GM20431 (cell line): ENCODE measurements around the gene ZCCHC2.

Experiments used
- in situ Hi-C: fragments of 300-500 bp; cut with MseI, MboI; formaldehyde crosslinking; loops from one replicate; pipeline ENCODE4 v1.15.0; 2020; ENCODE audit warnings: low sequenced_read_pairs; ENCODE audit not compliant: unreplicated experiment

ZCCHC2 gene

DNA sequence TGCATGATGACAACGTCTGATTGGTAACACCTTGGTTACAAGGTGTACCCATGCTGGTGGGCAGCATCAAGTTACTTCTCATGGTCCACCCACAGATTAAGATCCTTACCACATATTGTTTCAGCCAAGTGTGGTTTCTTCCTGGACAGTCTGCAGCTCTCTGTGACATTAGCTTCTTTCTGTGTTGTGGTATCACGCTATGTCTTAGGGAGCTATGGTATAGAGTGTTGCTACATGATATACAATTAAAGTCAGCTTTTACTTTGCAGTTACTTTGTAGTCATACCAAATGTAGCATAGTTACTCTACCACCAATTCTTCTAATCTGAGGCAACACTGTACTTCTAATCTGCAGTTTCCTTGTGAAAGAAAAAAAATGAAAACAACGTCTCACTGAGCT, 48.8 kb downstream of the ZCCHC2 start:
- in situ Hi-C loops, result no loop called here

DNA sequence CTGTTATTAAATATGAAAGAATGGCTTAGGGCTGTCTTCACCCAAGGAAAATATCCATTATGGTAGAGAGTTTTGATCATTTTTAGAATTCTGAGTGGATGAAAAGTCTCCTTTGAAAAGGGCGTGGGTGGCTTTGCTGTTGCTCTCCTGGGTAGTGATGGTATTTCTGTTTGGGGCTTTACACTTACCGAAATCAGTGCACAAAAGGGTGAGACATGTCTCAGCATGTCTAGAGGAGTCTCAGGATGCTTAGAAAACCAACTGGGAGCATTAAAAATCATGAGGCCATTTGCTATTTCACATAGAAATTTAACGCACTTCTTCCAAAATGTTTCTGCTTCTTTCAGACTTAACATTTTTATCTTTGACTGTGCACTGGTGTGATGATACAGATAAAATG, 49.6 kb downstream of the ZCCHC2 start:
- in situ Hi-C loops, result no loop called here

DNA sequence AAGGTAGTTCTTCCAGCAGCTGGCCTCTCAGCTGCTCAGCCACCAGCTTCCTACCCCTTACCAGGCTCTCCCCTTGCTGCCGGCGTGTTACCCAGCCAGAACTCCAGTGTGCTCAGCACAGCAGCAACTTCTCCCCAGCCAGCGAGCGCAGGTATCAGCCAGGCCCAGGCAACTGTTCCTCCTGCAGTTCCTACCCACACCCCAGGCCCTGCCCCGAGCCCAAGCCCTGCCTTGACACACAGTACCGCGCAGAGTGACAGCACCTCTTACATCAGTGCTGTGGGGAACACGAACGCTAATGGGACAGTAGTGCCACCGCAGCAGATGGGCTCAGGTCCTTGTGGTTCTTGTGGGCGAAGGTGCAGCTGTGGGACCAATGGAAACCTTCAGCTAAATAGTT, 52.0 kb downstream of the ZCCHC2 start:
- in situ Hi-C loops, result loop anchor here (25.0 kb wide), 1 partner anchor 413 kb away; no protein-coding TSS in a partner anchor

DNA sequence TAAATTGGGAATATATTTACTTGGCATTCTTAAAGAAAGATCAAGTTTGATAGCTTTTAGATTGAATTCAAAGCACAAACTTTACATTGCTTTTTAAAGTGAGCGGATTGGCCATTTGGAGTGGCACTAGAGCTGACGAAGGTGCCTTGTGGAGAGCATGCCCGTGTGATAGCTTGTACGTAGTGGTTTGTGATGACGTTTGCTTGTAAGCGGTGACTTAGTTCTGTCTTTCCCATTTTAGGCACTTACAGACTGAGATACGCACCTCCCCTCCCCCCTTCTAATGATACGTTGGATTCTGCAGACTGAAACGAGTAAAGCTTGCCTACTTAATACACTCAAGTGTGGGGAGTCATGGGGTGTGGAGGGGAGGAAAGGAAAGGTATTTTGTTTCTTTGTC, 53.4 kb downstream of the ZCCHC2 start:
- in situ Hi-C loops, result loop anchor here (25.0 kb wide), 1 partner anchor 411 kb away; no protein-coding TSS in a partner anchor

DNA sequence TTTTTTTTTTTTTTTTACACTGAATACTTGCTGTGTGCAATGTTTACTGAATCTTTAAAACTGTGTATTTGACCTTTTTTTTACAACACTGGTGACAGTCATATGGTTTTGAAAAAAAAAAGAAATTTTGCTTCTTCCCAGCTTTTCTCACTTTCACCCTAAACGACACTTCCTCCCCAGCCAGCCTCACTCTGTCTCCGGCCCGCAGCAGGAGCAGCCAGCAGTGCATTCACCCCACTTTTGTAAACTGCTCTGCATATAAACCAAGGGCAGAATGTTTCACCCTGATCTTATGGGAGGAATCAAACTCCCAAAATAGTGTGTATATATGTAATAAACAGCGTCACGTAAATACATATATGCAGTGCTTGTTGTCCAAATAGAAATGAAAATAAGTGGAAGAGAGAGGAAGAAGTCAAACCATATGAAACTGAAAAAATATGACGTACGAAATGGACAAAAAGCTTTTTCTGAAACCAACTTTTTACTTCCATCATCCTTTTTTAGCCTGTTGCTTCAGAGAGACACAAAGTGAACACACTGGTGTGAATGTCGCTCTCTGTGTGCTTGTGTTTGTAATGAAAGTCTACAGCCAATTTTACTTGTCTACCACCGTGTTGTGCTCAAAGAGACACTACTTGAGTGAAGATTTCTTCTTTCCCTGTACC, 54.2 kb downstream of the ZCCHC2 start:
- in situ Hi-C loops, result loop anchor here (25.0 kb wide), 1 partner anchor 410 kb away; no protein-coding TSS in a partner anchor

DNA sequence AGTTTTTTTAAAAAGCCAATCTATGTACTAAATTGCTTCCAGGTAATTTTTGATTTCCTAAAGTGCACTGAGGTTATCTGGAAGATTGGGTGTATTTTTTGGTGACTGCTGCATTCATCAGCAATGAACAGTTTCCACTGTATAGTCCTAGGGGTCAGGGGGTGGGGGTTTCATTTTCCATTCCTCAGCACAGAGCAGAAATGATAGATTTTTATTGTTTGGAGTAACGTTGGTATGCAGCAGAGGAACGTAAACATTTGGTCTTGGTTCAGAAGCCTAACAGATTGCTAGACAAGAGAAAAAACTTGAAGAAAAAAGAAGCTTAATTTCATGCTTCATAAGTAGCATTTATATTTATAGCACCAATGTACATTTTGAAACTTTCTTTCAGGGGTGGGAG, 54.9 kb downstream of the ZCCHC2 start:
- in situ Hi-C loops, result loop anchor here (25.0 kb wide), 1 partner anchor 410 kb away; no protein-coding TSS in a partner anchor

DNA sequence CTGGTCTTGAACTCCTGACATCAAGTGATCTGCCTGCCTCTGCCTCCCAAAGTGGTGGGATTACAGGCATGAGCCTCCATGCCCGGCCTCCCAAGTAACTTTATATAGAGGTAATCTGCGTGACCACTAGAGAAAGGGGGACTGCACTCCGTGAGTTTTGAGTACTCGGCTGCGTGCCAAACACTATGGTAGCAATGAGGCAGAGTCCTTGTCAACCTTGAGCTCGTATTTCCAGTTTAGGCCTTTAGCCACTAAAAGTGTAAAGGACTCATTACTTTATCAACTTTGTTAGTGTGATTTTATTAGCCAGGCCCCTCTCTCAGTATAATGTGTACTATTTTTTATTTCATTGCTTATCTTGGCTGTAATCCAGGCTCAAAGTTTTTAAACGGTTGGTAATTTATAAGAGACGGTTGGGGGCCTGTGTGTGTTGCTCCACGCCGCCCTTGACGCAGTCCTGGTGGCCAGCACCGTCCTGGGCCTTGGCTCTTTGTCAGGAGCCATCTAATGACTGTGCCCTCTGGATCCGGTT, 56.2 kb downstream of the ZCCHC2 start:
- in situ Hi-C loops, result loop anchor here (25.0 kb wide), 1 partner anchor 408 kb away; no protein-coding TSS in a partner anchor

DNA sequence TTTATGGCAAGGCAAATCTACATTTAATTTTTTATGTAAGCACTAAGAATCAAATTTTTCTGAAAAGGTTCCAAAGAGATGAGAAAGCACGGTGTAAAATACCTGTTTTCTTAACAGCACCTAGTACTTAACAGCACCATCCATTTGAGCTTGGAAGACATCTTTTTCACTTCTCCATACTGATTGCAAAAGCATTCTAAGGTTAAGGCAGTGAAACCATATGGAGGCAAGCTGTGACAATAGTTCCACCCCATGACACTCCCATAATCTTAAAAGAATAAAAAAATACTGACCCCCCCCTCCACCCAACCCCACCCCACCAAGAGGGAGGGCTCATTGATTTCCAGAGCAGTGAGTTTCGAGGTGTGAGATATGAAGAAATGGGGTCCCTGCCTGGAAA, 60.6 kb downstream of the ZCCHC2 start:
- in situ Hi-C loops, result loop anchor here (25.0 kb wide), 1 partner anchor 404 kb away; no protein-coding TSS in a partner anchor

DNA sequence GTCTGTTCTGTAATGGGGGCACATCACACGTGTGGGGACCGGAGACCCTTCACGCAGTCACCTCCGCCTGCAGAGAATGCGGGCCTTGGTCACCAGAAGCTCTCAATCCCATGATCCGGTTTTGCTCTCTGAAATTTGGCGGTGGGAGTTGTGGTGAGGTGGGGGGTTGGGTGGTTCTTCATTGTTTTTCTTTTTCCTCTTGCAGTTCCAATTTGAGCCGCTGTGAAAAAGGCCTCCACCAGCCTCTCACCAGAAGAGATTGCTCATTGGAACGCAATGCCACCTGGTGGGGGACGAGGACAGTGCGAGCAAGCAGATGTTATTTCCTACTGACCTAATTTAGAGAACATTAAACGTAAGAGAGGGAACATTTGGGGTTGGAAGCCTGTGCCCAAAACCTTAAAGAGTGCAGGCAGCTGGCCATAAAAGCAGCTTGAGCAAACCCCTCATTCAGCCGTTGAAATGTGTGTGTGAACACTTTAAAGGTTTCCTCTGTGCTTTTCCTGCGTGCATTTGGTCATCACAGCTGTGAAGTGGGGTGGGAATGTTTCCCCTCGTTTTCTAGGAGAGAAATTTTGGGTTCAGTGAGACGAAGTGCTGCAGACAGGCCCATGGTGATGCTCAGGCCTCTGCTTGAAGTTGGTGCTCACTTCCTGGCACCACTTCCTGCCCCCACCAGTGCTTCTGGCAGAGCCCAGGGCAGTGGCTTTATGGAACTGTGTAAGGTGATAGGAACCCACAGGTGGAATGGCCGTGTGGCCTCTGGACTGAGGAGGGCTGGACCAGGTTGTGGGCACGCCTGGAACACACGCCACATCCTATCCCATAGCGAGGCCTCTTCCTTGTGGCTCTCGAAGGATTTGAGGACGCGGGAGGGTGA, 61.7 kb downstream of the ZCCHC2 start:
- in situ Hi-C loops, result loop anchor here (25.0 kb wide), 1 partner anchor 403 kb away; no protein-coding TSS in a partner anchor

DNA sequence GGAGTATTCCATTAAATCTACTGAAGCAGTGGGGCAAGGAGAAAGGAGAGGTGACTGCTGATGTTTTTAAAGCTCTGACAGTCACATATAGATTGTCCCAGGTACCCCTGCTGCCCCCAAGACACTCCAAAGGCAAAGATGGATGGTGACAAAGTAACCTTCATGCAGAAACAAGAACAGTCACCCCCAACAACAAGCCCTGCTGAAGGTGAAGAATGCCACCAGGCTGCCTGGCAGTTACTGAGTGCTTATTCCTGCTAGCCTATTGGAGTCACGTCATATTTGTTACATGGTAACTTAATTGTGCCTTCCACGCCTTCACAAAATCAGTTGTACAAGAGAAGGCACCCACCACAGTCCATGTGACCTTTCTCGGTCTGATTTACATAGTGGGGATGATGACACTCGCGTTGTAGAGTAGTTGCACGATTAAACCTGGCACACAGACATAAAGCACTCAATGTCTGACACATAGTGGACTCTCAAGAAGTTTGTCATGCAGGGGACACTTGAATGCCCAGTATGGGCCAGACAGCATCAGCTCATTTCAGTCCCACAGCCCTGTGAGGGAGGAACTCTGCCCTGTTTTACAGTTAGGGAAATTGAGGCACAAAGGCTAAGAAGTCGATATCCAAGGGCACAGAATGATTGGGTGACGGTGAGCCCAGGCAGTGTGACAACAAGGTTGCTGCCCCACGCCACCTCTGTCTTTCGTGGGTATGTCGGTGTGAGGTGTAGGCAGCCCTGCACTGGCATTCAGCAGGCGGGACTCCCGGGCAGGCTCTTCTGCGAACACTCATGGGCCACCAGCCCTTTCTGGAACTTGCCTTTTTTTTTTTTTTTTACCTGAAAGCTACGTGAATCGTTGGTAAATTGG, 62.7 kb downstream of the ZCCHC2 start:
- in situ Hi-C loops, result loop anchor here (25.0 kb wide), 1 partner anchor 402 kb away; no protein-coding TSS in a partner anchor

DNA sequence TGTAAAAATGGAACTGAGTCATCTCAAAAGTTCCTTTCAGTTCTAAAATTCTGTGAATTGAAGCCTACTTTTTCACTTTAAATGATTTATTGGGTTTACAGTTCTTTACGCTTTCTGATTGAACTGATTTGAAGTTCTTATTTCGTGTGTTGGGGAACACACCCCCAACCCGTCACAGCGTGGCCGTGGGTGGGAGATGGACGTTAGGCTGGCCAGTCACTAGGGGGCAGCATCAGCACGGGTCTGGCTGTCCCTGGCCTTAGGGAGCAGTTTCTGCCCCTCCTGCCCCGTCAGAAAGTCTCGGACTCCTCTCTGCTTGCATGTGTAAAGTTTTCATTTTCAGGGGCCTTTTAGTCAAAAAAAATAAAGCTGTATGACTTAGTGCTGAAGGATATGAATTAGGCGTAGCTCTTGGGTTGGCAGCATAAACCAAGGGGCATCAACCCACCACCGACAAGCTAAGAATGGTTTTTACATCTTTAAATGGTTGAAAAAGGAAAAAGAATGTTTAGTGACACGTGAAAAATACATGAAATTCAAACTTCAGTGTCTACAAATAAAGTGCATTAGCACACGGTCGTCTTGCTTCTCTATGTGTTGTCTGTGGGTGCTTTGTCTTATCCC, 63.4 kb downstream of the ZCCHC2 start:
- in situ Hi-C loops, result loop anchor here (25.0 kb wide), 1 partner anchor 401 kb away; no protein-coding TSS in a partner anchor

DNA sequence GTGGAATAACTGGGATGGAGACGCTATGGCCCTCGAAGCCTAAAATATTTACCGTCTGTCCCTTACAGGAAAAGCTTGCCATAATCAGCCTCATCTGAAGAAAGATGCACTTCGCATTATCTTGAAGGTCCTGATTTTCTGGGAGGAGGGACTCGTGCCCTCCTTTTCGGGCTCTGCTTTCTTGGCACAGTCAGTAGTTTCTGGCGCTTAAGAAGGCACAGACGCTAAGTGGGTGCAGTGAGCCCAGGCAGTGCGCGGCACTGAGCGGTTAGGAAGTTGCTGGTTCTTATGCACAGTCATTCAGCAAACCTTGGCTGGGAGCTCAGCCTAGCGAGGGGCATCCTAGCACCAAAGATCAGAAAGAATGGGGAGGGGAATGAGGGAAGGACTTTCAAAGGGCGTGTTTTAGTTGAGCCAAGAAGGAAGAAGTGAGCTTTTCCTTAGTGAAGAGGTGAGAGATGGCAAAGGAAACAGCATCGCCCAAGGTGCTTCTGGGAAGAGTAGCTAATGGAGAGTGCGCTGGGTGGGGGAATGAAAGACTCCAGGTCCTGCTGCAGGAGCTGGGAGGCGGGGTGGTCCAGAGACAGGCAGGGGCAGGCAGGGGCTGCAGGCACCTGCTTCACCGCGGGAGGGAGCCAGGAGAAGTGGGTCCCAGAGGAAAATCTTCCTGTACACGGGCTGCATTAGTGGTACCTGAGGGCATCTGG, 64.1 kb downstream of the ZCCHC2 start:
- in situ Hi-C loops, result loop anchor here (25.0 kb wide), 1 partner anchor 400 kb away; no protein-coding TSS in a partner anchor

DNA sequence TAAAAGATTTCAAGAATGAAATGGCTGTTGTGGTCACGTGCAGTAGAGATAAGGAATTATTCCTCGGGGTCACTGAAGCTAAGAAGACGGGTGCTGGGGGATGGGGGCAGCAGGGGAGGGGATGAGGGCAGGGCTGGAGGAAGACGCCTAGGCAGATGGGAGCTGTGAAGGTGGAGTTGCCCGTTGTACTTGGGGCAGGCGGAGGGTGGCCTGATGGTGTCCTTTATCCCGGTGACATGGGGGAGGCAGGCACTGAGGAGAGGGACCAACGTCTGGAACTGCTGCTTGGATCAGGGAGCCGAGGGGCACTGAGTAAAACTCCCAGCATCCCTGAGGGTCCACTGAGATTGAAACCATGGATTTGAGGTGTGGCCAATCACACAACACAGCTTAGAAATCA, 64.9 kb downstream of the ZCCHC2 start:
- in situ Hi-C loops, result loop anchor here (25.0 kb wide), 1 partner anchor 400 kb away; no protein-coding TSS in a partner anchor

DNA sequence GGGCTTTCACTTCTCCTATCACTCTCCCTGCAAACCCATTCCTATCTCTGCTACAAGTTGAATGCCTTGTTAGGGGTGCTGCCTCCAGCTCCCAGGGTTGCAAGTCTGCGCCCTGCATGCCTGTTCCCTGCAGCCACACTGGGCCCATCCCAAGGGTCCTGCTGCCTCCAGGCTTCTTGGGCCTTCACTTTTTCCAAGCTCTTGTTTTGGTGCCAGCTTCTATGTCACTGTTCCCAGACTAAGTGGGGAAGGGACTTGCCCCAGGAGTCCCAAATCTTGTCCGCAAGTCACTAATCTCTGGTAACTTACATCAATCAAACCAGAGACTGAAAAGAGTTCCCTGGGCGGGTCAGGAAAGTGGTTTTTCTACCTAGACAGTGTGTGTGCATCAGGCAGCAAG, 65.4 kb downstream of the ZCCHC2 start:
- in situ Hi-C loops, result loop anchor here (25.0 kb wide), 1 partner anchor 399 kb away; no protein-coding TSS in a partner anchor

DNA sequence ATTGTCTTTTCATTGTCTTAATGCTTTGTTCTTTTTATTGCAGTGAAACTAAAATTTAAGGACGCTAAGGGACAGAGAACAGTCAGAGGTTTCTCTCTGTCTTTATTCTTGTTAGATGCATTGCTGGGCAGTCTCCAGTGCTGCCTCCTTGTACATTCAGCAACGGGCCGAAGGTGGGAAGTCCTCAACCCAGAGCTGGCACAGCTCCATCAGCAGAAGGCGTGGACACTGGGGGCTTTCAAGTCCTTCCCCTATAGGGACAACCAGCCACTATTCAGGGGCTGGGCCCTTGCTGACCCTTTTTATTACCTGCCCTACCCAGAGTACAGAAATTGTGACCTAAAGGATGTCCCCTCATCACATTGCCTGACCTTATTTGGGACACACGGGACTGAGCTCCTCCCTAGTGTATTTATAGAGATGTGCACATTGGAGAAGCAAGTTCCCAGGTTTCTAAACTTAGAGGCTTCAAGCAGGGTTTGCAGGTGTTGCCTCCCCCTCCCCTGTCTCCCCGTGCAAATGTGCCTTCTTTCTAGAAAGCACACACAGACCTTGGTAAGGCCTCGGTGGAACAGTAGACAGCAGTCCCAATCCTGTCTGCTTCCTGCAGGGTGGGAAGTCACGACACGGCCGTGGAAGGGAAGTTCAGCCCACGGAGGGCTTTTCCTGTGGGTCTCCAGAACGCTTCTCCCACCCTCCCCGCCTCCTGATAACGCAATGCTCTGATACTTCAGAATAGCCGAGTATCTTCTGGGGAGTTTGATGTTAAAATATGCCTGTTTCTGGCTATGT, 68.2 kb downstream of the ZCCHC2 start:
- in situ Hi-C loops, result loop anchor here (25.0 kb wide), 1 partner anchor 396 kb away; no protein-coding TSS in a partner anchor

DNA sequence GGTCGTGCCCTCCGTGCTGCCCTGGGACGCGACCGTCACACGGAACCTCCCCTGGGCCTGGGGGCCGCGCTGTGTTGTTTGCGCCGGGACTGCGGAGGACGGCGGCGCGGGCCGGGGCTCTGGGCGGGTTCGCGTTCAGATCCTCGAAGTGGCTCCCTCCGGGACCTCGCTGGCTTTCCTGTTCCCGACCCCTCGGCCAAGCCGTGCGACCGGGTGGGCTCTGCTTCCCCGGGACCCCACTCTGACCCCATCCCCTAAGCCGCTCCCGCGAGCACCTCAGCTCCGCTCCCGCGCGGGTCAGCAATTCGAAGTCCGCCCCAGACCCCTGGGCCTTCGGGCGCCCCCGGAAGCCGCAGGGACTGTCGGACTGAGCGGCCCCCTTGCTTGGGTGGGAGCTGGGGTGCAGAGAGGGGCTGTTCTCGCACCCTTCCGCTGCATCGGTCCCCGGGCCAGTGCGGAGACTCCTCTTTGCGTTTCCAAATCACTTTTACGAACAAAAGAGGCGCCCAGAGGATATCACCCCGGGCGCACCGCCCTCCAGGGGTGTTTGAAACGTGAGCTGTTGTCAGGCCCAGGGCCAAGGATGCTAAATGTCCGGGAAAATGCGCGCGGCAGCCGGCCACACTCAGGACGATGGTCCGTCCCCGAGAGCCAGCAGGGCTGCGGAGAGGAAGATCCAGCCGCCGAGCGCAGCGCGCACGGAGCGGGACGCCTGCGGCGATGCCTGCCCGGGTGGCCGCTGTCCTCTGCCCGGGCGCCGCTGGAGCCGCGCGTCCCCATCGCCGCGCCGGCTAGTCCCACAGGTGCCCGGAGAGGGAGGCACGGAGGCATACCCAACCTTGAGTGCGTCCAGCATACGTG, 73.5 kb downstream of the ZCCHC2 start:
- in situ Hi-C loops, result loop anchor here (25.0 kb wide), 1 partner anchor 391 kb away; no protein-coding TSS in a partner anchor

DNA sequence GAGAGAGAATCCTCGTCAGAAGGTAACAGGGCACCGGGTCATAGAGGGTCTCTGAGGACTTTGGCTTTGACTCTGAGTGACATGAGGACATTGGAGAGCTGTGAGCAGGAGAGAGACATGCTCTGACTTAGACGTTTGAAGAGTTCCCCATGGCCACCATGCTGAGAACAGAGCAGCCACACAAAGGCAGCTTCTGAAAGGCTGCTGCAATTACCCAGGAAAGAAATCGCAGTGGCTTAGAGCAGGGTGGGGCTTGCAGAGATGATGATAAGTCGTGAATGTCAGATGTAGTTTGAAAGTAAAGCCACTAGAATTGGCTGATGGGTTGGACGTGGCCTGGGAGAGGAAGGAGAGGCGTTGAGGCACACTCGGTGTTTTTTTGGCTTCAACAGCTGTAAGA, 79.0 kb downstream of the ZCCHC2 start:
- in situ Hi-C loops, result no loop called here
